Medulla oblongata (tissue), 1 donor: Measurements from ENCODE around the gene SPAG17.

Source experiments
- DNase-seq: peaks from one replicate; pipeline ENCODE4 v3.0.0-alpha.2; 2015; ENCODE audit errors: extremely low spot score

SPAG17 gene

GRCh38 chr1:118160806-118161205 lies 24.2 kb downstream of the SPAG17 start:
- DNase-seq = no peak

GRCh38 chr1:118159569-118159968 lies 25.5 kb downstream of the SPAG17 start:
- DNase-seq = no peak

GRCh38 chr1:118158924-118159323 lies 26.1 kb downstream of the SPAG17 start:
- DNase-seq = no peak

- DNase-seq = no peak
Measured at GRCh38 chr1:118157506-118157905, 27.5 kb downstream of the SPAG17 start.

- no peak for DNase-seq
Measured at GRCh38 chr1:118155106-118155505, 29.9 kb downstream of the SPAG17 start.

- no peak for DNase-seq
Measured at GRCh38 chr1:118154220-118154619, 30.8 kb downstream of the SPAG17 start.

GRCh38 chr1:118151312-118151937 lies 33.6 kb downstream of the SPAG17 start:
- DNase-seq = peak; percentile 69

GRCh38 chr1:118149799-118150198 lies 35.2 kb downstream of the SPAG17 start:
- DNase-seq = no peak

- DNase-seq = no peak
Measured at GRCh38 chr1:118148034-118148433, 37.0 kb downstream of the SPAG17 start.

GRCh38 chr1:118147522-118147921 lies 37.5 kb downstream of the SPAG17 start:
- DNase-seq = no peak

GRCh38 chr1:118145721-118146120 lies 39.3 kb downstream of the SPAG17 start:
- DNase-seq = no peak

GRCh38 chr1:118144684-118145083 lies 40.3 kb downstream of the SPAG17 start:
- DNase-seq = no peak

GRCh38 chr1:118143831-118144230 lies 41.2 kb downstream of the SPAG17 start:
- DNase-seq = no peak

GRCh38 chr1:118143121-118143520 lies 41.9 kb downstream of the SPAG17 start:
- no peak for DNase-seq

- DNase-seq = no peak
Measured at GRCh38 chr1:118142546-118142945, 42.5 kb downstream of the SPAG17 start.

GRCh38 chr1:118137900-118138299 lies 47.1 kb downstream of the SPAG17 start:
- no peak for DNase-seq

- no peak for DNase-seq
Measured at GRCh38 chr1:118136187-118136941, 48.7 kb downstream of the SPAG17 start.

GRCh38 chr1:118132000-118132399 lies 53.0 kb downstream of the SPAG17 start:
- no peak for DNase-seq

GRCh38 chr1:118128761-118129160 lies 56.3 kb downstream of the SPAG17 start:
- no peak for DNase-seq

- DNase-seq = no peak
Measured at GRCh38 chr1:118124064-118124463, 61.0 kb downstream of the SPAG17 start.

GRCh38 chr1:118123116-118123839 lies 61.8 kb downstream of the SPAG17 start:
- no peak for DNase-seq

- DNase-seq = no peak
Measured at GRCh38 chr1:118122234-118123004, 62.6 kb downstream of the SPAG17 start.
